Measurements from ENCODE around the gene LEKR1.
"Not testable (repeated sequence)": the region's sequence is repeated elsewhere in the genome, so short reads cannot be mapped to it uniquely, and the experiment has no call there.

DNA sequence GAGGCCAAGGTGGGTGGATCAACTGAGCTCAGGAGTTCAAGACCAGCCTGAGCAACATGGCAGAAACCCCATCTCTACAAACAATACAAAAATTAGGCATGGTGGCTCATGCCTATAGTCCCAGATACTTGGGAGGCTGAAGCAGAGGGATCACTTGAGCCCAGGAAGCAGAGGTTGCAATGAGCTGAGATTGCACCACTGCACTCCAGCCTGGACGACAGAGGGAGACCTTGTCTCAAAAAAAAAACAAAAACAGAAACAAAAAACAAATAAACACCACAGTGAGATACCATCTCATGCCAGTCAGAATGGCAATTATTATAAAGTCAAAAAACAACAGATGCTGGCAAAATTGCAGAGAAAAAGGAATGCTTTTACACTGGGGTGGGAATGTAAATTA lies 69.2 kb downstream of the LEKR1 start:
- TF ChIP-seq ZFP30 (CRISPR knock-in tag; IDR thresholded peaks at IDR 0.05; ENCODE audit: borderline replicate concordance); ZNF134 (CRISPR knock-in tag; conservative IDR thresholded peaks at IDR 0.05); ZNF436 (CRISPR knock-in tag; IDR thresholded peaks at IDR 0.05); CBX3 (IDR thresholded peaks at IDR 0.05; ENCODE audit: borderline replicate concordance in 1 of 2, low read length in 2 of 2): not testable (repeated sequence)

All from K562 (cell line).